Osteoblast (primary cell): ENCODE results near the gene RNF144B. TPM values are rescaled to one million over a fixed set of nuclear protein-coding genes. Genes with fewer than 3 reads are reported as not detected.
A peak's percentile ranks its signal among the peaks of the same experiment; 100 is the strongest.

Source experiments
- DNase-seq: peaks from one replicate; pipeline ENCODE4 v3.0.0; 2011; ENCODE audit warnings: low spot score, mixed read lengths; ENCODE audit not compliant: insufficient read length; ENCODE audit errors: missing footprints
- H2AFZ ChIP-seq: 2 replicates; pipeline ENCODE4 v1.6.0; 2011; ENCODE audit warnings: mild to moderate bottlenecking, low read length
- H3K27ac ChIP-seq: 2 replicates; pipeline ENCODE4 v1.5.1; 2011; ENCODE audit warnings: mild to moderate bottlenecking, low read depth, low read length, moderate library complexity
- H3K27me3 ChIP-seq: 2 replicates; pipeline ENCODE4 v1.6.0; 2012; ENCODE audit warnings: mild to moderate bottlenecking, control low read depth, inconsistent platforms, low read length, moderate library complexity; ENCODE audit not compliant: insufficient read depth
- H3K36me3 ChIP-seq: 2 replicates; pipeline ENCODE4 v1.5.1; 2011; ENCODE audit warnings: mild to moderate bottlenecking, low read length, control low read depth, moderate library complexity; ENCODE audit not compliant: insufficient read depth
- H3K4me1 ChIP-seq: 2 replicates; pipeline ENCODE4 v1.5.1; 2011; ENCODE audit warnings: mild to moderate bottlenecking, low read length, control low read depth, moderate library complexity; ENCODE audit not compliant: insufficient read depth
- H3K4me2 ChIP-seq: 2 replicates; pipeline ENCODE4 v1.6.0; 2011; ENCODE audit warnings: mild to moderate bottlenecking, low read length; ENCODE audit not compliant: insufficient read depth
- H3K4me3 ChIP-seq: fragments of 200-600 bp; sonication (generic); 3 replicates; pipeline ENCODE4 v1.5.1; 2012; ENCODE audit warnings: mild to moderate bottlenecking, low read length, inconsistent platforms; ENCODE audit not compliant: insufficient read depth
- H3K79me2 ChIP-seq: 2 replicates; pipeline ENCODE4 v1.6.0; 2012; ENCODE audit warnings: mild to moderate bottlenecking, low read length, control low read depth, inconsistent platforms; ENCODE audit not compliant: insufficient read depth
- H3K9me3 ChIP-seq: 2 replicates; pipeline ENCODE4 v1.5.1; 2011; ENCODE audit warnings: low read depth, low read length, control low read depth
- H4K20me1 ChIP-seq: 2 replicates; pipeline ENCODE4 v1.6.0; 2012; ENCODE audit warnings: mild to moderate bottlenecking, low read length, control low read depth; ENCODE audit not compliant: insufficient read depth
- total RNA-seq: library from RNA; depleted of rRNA; stranded (reverse); fragments of >200 nt; gene quantifications from 2 replicates; pipeline ENCODE4 v1.2.3, GENCODE V29; 2012
- TF ChIP-seq, protein P1 (sequence below): IDR thresholded peaks from 2 replicates; pipeline ENCODE4 v1.5.1; 2011; ENCODE audit warnings: mild to moderate bottlenecking, low read depth, low read length, moderate library complexity; ENCODE audit errors: extremely low read depth

RNF144B gene
- total RNA-seq, 1 donor: 5.8 TPM

DNA sequence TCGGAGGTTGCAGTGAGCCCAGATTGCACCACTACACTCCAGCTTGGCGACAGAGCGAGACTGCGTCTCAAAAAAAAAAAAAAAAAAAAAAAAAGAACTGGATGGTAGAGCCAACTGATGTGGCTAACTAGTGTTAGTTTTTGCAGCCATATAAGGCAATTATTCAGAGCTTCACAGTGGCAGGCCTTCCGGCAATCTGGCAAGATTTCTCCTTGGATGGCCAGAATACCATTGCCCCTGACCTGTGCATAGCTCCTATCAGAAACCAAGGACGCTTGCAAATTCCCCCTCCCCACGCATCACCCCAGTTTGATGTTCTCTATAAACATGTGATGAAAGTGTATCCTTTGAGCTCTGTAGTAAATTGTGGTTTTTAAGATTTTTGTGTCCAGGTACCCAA, 127.0 kb downstream of the RNF144B start:
- H4K20me1 ChIP-seq: no peaks in the 10 kb centered on the region
- no peaks in the 10 kb centered on the region for H3K79me2 ChIP-seq
- no peak for DNase-seq
- H3K27me3 ChIP-seq: peaks cover 4% of the 10 kb centered on the region
- H3K36me3 ChIP-seq: no peaks in the 10 kb centered on the region
- H3K4me1 ChIP-seq: peaks cover 3% of the 10 kb centered on the region
- H2AFZ ChIP-seq: no peak overlapping the region
- H3K27ac ChIP-seq: no peak overlapping the region
- H3K4me2 ChIP-seq: no peak overlapping the region
- TF ChIP-seq, protein P1, sequence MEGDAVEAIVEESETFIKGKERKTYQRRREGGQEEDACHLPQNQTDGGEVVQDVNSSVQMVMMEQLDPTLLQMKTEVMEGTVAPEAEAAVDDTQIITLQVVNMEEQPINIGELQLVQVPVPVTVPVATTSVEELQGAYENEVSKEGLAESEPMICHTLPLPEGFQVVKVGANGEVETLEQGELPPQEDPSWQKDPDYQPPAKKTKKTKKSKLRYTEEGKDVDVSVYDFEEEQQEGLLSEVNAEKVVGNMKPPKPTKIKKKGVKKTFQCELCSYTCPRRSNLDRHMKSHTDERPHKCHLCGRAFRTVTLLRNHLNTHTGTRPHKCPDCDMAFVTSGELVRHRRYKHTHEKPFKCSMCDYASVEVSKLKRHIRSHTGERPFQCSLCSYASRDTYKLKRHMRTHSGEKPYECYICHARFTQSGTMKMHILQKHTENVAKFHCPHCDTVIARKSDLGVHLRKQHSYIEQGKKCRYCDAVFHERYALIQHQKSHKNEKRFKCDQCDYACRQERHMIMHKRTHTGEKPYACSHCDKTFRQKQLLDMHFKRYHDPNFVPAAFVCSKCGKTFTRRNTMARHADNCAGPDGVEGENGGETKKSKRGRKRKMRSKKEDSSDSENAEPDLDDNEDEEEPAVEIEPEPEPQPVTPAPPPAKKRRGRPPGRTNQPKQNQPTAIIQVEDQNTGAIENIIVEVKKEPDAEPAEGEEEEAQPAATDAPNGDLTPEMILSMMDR: no peak
- no peaks in the 10 kb centered on the region for H3K9me3 ChIP-seq
- H3K4me3 ChIP-seq: no peak overlapping the region

DNA sequence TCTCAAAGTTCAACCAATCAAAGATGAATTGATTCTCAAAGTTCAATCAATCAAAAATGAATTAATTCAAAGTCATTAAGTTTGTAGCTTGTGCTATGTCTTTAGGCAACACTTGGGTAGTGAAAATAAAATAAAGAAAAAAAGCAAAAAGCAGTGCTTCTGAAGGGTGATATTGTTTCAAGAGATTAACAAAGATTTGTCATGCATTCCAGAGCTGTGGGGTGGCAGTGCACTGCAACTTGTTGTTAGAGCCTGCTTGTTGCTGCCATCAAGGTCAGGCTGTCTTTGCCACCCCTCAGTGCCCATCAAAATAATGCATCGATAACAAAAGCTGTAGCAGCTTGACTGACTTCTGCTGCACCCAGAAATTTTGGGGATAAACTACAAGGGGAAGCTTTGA, 128.6 kb downstream of the RNF144B start:
- Histone ChIP-seq H3K36me3 (no peaks in the 10 kb centered on the region), H3K9me3 (no peaks in the 10 kb centered on the region), H3K4me1 (peaks cover 3% of the 10 kb centered on the region), H3K4me2 (no peak overlapping the region), H3K79me2 (no peaks in the 10 kb centered on the region), H3K4me3 (no peak overlapping the region), H2AFZ (no peak overlapping the region), H3K27me3 (peaks cover 4% of the 10 kb centered on the region), H4K20me1 (no peaks in the 10 kb centered on the region), H3K27ac (no peak overlapping the region)
- TF ChIP-seq, protein P1: no peak
- DNase-seq: peak; percentile 64

Other genes starting within 250 kb of the RNF144B start
- gene TPMT, start 232.3 kb upstream of the RNF144B start, total RNA-seq: 11.9 and 13.0 TPM in 2 replicates
- 17.7 and 18.6 TPM in 2 replicates for gene KDM1B, start 231.9 kb upstream of the RNF144B start, total RNA-seq
- gene DEK, start 122.8 kb upstream of the RNF144B start, total RNA-seq: 102 and 113 TPM in 2 replicates